ENCODE results near the gene CFAP107. TPM values are rescaled to one million over a fixed set of nuclear protein-coding genes. Genes with fewer than 3 reads are reported as not detected.
"Not testable (repeated sequence)": the region's sequence is repeated elsewhere in the genome, so short reads cannot be mapped to it uniquely, and the experiment has no call there.

The CFAP107 gene
- total RNA-seq, 1 experiment from 2014 or later = not detected

- Histone ChIP-seq H3K79me2 (ENCODE audit: low read length) (no peaks in the 10 kb centered on the region), H3K27ac (ENCODE audit: low read length) (no peak overlapping the region)
Observed at GRCh38 chr1:12711536-12711935, 34.5 kb upstream of the CFAP107 start.

GRCh38 chr1:12712076-12712475 lies 33.9 kb upstream of the CFAP107 start:
- H3K36me3 ChIP-seq (ENCODE audit: insufficient read depth, low read length) = no peaks in the 10 kb centered on the region

More at GRCh38 chr1:12711536-12711935, 34.5 kb upstream of the CFAP107 start:
- H3K4me1 ChIP-seq (ENCODE audit: low read length) = no peaks in the 10 kb centered on the region
- DNase-seq = no peak
- H3K36me3 ChIP-seq (ENCODE audit: insufficient read depth, low read length) = no peaks in the 10 kb centered on the region
- no peak overlapping the region for H2AFZ ChIP-seq (ENCODE audit: low read length)
- no peak overlapping the region for H3K9ac ChIP-seq (ENCODE audit: low read length)
- no peaks in the 10 kb centered on the region for H4K20me1 ChIP-seq (ENCODE audit: insufficient read depth, low read depth, low read length)
- H3K9me2 ChIP-seq (replicated peaks; ENCODE audit: insufficient read depth, low read length) = no peaks in the 10 kb centered on the region
- no peak overlapping the region for H3K4me3 ChIP-seq (ENCODE audit: low read length)
- no peaks in the 10 kb centered on the region; the same call in 1 of the 2 replicates for H3K27me3 ChIP-seq (ENCODE audit: low read length)
- H3K4me2 ChIP-seq (ENCODE audit: low read depth, low read length, poor library complexity, severe bottlenecking) = no peak overlapping the region
- H3K9me3 ChIP-seq (ENCODE audit: low read length) = no peaks in the 10 kb centered on the region

GRCh38 chr1:12712929-12713328 lies 33.1 kb upstream of the CFAP107 start:
- Histone ChIP-seq H3K36me3 (ENCODE audit: insufficient read depth, low read length) (no peaks in the 10 kb centered on the region), H3K4me3 (ENCODE audit: low read length) (no peak overlapping the region), H3K9ac (ENCODE audit: low read length) (no peak overlapping the region), H2AFZ (ENCODE audit: low read length) (no peak overlapping the region), H3K9me3 (ENCODE audit: low read length) (no peaks in the 10 kb centered on the region), H3K27me3 (ENCODE audit: low read length) (no peaks in the 10 kb centered on the region; the same call in 1 of the 2 replicates), H4K20me1 (ENCODE audit: insufficient read depth, low read depth, low read length) (no peaks in the 10 kb centered on the region), H3K79me2 (ENCODE audit: low read length) (no peaks in the 10 kb centered on the region), H3K27ac (ENCODE audit: low read length) (no peak overlapping the region), H3K9me2 (replicated peaks; ENCODE audit: insufficient read depth, low read length) (no peaks in the 10 kb centered on the region), H3K4me1 (ENCODE audit: low read length) (no peaks in the 10 kb centered on the region), H3K4me2 (ENCODE audit: low read depth, low read length, poor library complexity, severe bottlenecking) (no peak overlapping the region)
- no peak for DNase-seq

More at GRCh38 chr1:12712076-12712475, 33.9 kb upstream of the CFAP107 start:
- H3K27ac ChIP-seq (ENCODE audit: low read length) = no peak overlapping the region
- no peak overlapping the region for H3K4me2 ChIP-seq (ENCODE audit: low read depth, low read length, poor library complexity, severe bottlenecking)
- H2AFZ ChIP-seq (ENCODE audit: low read length) = no peak overlapping the region
- H3K4me1 ChIP-seq (ENCODE audit: low read length) = no peaks in the 10 kb centered on the region
- H3K9ac ChIP-seq (ENCODE audit: low read length) = no peak overlapping the region
- no peaks in the 10 kb centered on the region for H3K9me2 ChIP-seq (replicated peaks; ENCODE audit: insufficient read depth, low read length)
- H3K9me3 ChIP-seq (ENCODE audit: low read length) = no peaks in the 10 kb centered on the region
- H3K27me3 ChIP-seq (ENCODE audit: low read length) = no peaks in the 10 kb centered on the region; the same call in 1 of the 2 replicates
- no peaks in the 10 kb centered on the region for H4K20me1 ChIP-seq (ENCODE audit: insufficient read depth, low read depth, low read length)
- no peaks in the 10 kb centered on the region for H3K79me2 ChIP-seq (ENCODE audit: low read length)
- DNase-seq = no peak
- H3K4me3 ChIP-seq (ENCODE audit: low read length) = no peak overlapping the region

DNA sequence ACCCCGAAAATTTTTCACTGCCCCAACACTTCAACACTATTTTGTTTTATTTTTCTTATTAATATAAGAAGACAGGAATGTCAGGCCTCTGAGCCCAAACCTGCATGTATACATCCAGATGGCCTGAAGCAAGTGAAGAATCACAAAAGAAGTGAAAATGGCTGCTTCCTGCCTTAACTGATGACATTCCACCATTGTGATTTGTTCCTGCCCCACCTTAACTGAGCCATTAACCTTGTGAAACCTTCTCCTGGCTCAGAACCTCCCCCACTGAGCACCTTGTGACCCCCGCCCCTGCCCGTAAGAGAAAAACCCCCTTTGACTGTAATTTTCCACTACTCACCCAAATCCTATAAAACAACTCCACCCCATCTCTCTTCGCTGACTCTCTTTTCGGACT lies 32.3 kb upstream of the CFAP107 start:
- H3K27ac ChIP-seq (ENCODE audit: low read length); H3K9me2 ChIP-seq (replicated peaks; ENCODE audit: insufficient read depth, low read length); DNase-seq; H2AFZ ChIP-seq (ENCODE audit: low read length); H3K4me1 ChIP-seq (ENCODE audit: low read length); H3K4me2 ChIP-seq (ENCODE audit: low read depth, low read length, poor library complexity, severe bottlenecking); H3K79me2 ChIP-seq (ENCODE audit: low read length); H3K9me3 ChIP-seq (ENCODE audit: low read length); H3K36me3 ChIP-seq (ENCODE audit: insufficient read depth, low read length); H3K9ac ChIP-seq (ENCODE audit: low read length); H4K20me1 ChIP-seq (ENCODE audit: insufficient read depth, low read depth, low read length); H3K4me3 ChIP-seq (ENCODE audit: low read length); H3K27me3 ChIP-seq (ENCODE audit: low read length): not testable (repeated sequence)

DNA sequence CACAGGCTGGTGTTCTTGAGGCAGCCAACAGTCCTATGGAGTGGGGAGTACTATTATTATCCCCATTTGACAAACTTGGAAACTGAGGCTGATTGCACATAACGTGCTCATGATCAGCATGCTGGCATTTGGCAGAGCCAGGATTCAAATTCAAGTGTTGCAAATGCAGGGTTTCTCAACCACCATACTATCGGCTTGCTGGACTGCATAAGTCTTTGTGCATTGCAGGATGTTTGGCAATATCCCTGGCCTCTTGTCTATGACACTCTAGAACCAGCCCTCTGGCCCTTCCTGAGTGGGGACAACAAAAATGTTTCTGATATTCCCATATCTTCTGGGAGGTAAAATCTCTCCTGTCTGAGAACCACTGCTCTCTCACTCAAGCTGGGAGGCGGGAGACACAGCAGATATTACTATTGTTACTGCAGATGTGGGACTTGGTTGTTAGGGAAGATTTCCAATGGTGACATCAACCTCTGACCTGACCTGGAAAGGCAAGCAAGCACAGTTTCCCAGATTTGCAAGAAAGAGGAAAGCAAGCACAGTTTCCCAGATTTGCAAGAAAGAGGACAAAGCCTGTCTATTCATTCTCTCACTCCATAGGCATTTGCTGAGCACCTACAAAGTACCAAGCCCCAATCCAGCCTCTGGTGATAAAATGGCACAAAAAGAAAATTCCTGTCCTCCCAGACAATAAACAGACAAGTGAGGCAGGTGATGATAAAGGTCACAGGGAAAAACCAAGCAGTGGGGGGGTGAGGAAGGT lies 31.1 kb upstream of the CFAP107 start:
- Histone ChIP-seq H3K27me3 (ENCODE audit: low read length) (no peaks in the 10 kb centered on the region; the same call in 1 of the 2 replicates), H3K4me2 (ENCODE audit: low read depth, low read length, poor library complexity, severe bottlenecking) (no peak overlapping the region), H3K9me2 (replicated peaks; ENCODE audit: insufficient read depth, low read length) (no peaks in the 10 kb centered on the region), H3K79me2 (ENCODE audit: low read length) (no peaks in the 10 kb centered on the region), H3K36me3 (ENCODE audit: insufficient read depth, low read length) (no peaks in the 10 kb centered on the region), H4K20me1 (ENCODE audit: insufficient read depth, low read depth, low read length) (no peaks in the 10 kb centered on the region), H3K4me3 (ENCODE audit: low read length) (no peak overlapping the region), H2AFZ (ENCODE audit: low read length) (no peak overlapping the region), H3K9me3 (ENCODE audit: low read length) (no peaks in the 10 kb centered on the region), H3K4me1 (ENCODE audit: low read length) (no peaks in the 10 kb centered on the region), H3K27ac (ENCODE audit: low read length) (no peak overlapping the region), H3K9ac (ENCODE audit: low read length) (no peak overlapping the region)
- no peak for DNase-seq

DNA sequence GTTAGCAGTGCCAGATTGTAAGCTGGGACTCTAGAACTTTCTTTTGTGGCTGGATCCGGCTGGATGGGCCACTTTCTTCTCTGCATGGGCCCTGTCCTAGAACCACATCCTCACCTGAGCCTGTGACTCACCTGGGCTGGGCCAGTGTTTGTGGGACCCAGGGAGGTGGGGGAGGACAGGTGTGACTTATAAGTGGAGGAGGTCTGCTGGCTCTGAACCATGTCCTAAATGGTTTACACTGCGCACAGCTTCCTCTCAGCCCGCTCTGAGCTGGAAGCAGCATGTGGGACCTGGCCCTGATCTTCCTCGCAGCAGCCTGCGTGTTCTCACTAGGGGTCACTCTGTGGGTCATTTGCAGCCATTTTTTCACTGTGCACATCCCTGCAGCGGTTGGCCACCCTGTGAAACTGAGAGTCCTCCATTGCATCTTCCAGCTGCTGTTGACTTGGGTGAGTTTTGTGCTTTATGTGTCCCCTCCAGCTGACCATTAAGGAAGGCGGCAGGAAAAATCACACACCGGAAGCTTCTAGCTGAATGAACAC lies 30.0 kb upstream of the CFAP107 start, which contains the start of gene AADACL3:
Gene AADACL3, plus strand, starts transcription at position 215 of the 542 bp plus-strand sequence. Its CDS starts 67 bp downstream, at position 282.
- Histone ChIP-seq H3K4me3 (ENCODE audit: low read length) (no peak within 1 kb of the TSS), H3K9me3 (ENCODE audit: low read length) (no peaks in the 10 kb centered on the region), H3K27me3 (ENCODE audit: low read length) (no peaks in the 10 kb centered on the region; the same call in 1 of the 2 replicates), H4K20me1 (ENCODE audit: insufficient read depth, low read depth, low read length) (no peaks in the 10 kb centered on the region), H3K79me2 (ENCODE audit: low read length) (no peaks in the 10 kb centered on the region), H3K27ac (ENCODE audit: low read length) (no peak within 1 kb of the TSS), H3K4me1 (ENCODE audit: low read length) (no peaks in the 10 kb centered on the region), H2AFZ (ENCODE audit: low read length) (no peak within 1 kb of the TSS), H3K4me2 (ENCODE audit: low read depth, low read length, poor library complexity, severe bottlenecking) (no peak within 1 kb of the TSS), H3K9ac (ENCODE audit: low read length) (no peak within 1 kb of the TSS), H3K9me2 (replicated peaks; ENCODE audit: insufficient read depth, low read length) (no peaks in the 10 kb centered on the region), H3K36me3 (ENCODE audit: insufficient read depth, low read length) (no peaks in the 10 kb centered on the region)
- no peak for DNase-seq

DNA sequence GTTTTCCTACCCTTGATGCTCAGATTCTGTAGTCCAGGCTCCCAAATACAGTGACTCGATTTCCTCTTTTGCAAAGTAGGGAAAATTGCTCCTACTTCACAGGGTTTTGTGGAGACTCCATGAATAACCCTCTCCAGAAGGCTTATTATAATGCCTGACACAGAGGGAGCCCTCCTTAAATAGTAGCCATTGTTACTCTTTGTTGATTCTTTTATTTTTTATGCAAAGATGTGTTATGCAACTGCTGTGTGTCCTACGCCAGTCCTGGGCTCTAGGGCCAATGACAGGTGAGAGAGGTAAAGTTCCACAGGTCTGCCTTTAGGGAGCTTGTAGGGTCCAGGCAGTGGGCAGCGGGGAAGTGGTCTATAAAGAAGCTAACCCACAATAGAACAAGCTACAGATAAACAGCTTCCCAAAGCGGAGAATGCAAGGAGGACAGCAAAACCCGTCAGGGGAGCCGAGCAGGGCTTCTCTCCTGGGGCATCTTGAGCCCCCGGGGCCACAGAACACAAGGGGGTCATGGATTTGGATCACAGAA lies 28.6 kb upstream of the CFAP107 start:
- Histone ChIP-seq H3K4me2 (ENCODE audit: low read depth, low read length, poor library complexity, severe bottlenecking) (no peak overlapping the region), H3K4me1 (ENCODE audit: low read length) (no peaks in the 10 kb centered on the region), H3K9me3 (ENCODE audit: low read length) (no peaks in the 10 kb centered on the region), H3K79me2 (ENCODE audit: low read length) (no peaks in the 10 kb centered on the region), H3K4me3 (ENCODE audit: low read length) (no peak overlapping the region), H3K27ac (ENCODE audit: low read length) (no peak overlapping the region), H3K9ac (ENCODE audit: low read length) (no peak overlapping the region), H3K9me2 (replicated peaks; ENCODE audit: insufficient read depth, low read length) (no peaks in the 10 kb centered on the region), H3K36me3 (ENCODE audit: insufficient read depth, low read length) (no peaks in the 10 kb centered on the region), H4K20me1 (ENCODE audit: insufficient read depth, low read depth, low read length) (no peaks in the 10 kb centered on the region), H3K27me3 (ENCODE audit: low read length) (no peaks in the 10 kb centered on the region), H2AFZ (ENCODE audit: low read length) (no peak overlapping the region)
- no peak for DNase-seq

GRCh38 chr1:12722626-12723025 lies 23.4 kb upstream of the CFAP107 start:
- Histone ChIP-seq H3K9ac (ENCODE audit: low read length) (no peak overlapping the region), H3K4me1 (ENCODE audit: low read length) (no peaks in the 10 kb centered on the region), H2AFZ (ENCODE audit: low read length) (no peak overlapping the region), H3K79me2 (ENCODE audit: low read length) (no peaks in the 10 kb centered on the region), H3K27ac (ENCODE audit: low read length) (no peak overlapping the region), H3K27me3 (ENCODE audit: low read length) (no peaks in the 10 kb centered on the region), H3K4me2 (ENCODE audit: low read depth, low read length, poor library complexity, severe bottlenecking) (no peak overlapping the region), H3K36me3 (ENCODE audit: insufficient read depth, low read length) (no peaks in the 10 kb centered on the region), H3K4me3 (ENCODE audit: low read length) (no peak overlapping the region), H3K9me3 (ENCODE audit: low read length) (no peaks in the 10 kb centered on the region), H4K20me1 (ENCODE audit: insufficient read depth, low read depth, low read length) (no peaks in the 10 kb centered on the region), H3K9me2 (replicated peaks; ENCODE audit: insufficient read depth, low read length) (no peaks in the 10 kb centered on the region)
- DNase-seq = no peak
